ENCODE measurements around the gene ANKS1B. TPM values are rescaled to one million over a fixed set of nuclear protein-coding genes. Genes with fewer than 3 reads are reported as not detected.

ANKS1B gene
- total RNA-seq, 6 experiments from 2014 or later: 0.31 to 0.66 (median 0.37) TPM

GRCh38 chr12:98743362-98743953 is 1241.3 kb downstream of the ANKS1B start:
- no peak for DNase-seq
- peaks cover 20% of the 10 kb centered on the region for H3K4me1 Mint-ChIP-seq (ENCODE audit: low read depth)
- H3K36me3 Mint-ChIP-seq (ENCODE audit: low read depth): peaks cover 11% of the 10 kb centered on the region
- no peak overlapping the region for H3K27ac Mint-ChIP-seq
- peaks cover 8% of the 10 kb centered on the region for H3K9me3 Mint-ChIP-seq
- no peak overlapping the region; the same call in 1 of the 2 replicates for H3K4me3 Mint-ChIP-seq
- H3K27me3 Mint-ChIP-seq (ENCODE audit: insufficient read depth): peaks cover 1% of the 10 kb centered on the region; the same call in 1 of the 2 replicates
- TF ChIP-seq, protein P1, sequence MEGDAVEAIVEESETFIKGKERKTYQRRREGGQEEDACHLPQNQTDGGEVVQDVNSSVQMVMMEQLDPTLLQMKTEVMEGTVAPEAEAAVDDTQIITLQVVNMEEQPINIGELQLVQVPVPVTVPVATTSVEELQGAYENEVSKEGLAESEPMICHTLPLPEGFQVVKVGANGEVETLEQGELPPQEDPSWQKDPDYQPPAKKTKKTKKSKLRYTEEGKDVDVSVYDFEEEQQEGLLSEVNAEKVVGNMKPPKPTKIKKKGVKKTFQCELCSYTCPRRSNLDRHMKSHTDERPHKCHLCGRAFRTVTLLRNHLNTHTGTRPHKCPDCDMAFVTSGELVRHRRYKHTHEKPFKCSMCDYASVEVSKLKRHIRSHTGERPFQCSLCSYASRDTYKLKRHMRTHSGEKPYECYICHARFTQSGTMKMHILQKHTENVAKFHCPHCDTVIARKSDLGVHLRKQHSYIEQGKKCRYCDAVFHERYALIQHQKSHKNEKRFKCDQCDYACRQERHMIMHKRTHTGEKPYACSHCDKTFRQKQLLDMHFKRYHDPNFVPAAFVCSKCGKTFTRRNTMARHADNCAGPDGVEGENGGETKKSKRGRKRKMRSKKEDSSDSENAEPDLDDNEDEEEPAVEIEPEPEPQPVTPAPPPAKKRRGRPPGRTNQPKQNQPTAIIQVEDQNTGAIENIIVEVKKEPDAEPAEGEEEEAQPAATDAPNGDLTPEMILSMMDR (IDR thresholded peaks at IDR 0.05): peak; percentile 41

DNA sequence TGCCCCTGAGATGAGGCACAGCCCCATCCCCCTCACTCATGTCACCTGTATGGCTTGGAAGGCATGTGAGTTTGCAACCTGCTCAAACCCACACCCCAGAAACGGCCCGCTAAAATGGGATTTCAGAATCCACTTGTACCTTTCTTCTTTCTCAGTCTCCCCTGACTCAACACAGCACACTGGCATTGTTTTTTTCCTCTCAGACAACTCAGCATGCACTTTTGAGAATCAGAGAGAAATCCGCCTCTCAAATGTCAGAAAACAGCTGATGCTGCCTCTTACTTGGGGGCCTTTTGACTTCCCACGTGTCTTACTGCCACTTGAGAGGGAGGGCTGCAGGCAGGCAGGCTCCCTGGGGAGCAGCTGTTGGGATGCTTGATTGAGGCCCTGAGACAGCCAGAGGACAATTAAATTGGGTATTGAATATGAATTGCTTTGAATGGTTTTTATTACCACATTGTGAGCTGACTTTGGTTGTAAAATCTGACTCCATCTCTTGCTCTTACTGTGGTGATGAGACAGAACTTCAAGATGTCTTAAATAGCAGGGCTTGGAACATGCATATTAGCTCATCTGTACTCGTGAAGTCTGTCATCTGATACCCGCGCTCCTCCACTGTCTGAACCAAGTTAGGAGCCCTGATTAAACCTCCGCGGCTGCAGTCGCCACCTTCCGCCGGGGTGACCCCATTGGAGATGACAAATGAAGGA is 1243.0 kb downstream of the ANKS1B start:
- Mint-ChIP-seq H3K9me3 (peaks cover 8% of the 10 kb centered on the region), H3K27ac (no peak overlapping the region), H3K36me3 (ENCODE audit: low read depth) (peaks cover 11% of the 10 kb centered on the region), H3K4me3 (no peak overlapping the region), H3K27me3 (ENCODE audit: insufficient read depth) (peaks cover 1% of the 10 kb centered on the region; the same call in 1 of the 2 replicates), H3K4me1 (ENCODE audit: low read depth) (peaks cover 37% of the 10 kb centered on the region)
- TF ChIP-seq, protein P1 (IDR thresholded peaks at IDR 0.05): no peak
- DNase-seq: no peak

- peaks cover 11% of the 10 kb centered on the region for H3K36me3 Mint-ChIP-seq (ENCODE audit: low read depth)
- H3K4me3 Mint-ChIP-seq: no peak overlapping the region
- no peak overlapping the region for H3K27ac Mint-ChIP-seq
- TF ChIP-seq, protein P1 (IDR thresholded peaks at IDR 0.05): no peak
- H3K27me3 Mint-ChIP-seq (ENCODE audit: insufficient read depth): peaks cover 1% of the 10 kb centered on the region; the same call in 1 of the 2 replicates
- peaks cover 37% of the 10 kb centered on the region for H3K4me1 Mint-ChIP-seq (ENCODE audit: low read depth)
- no peak for DNase-seq
- peaks cover 8% of the 10 kb centered on the region for H3K9me3 Mint-ChIP-seq
These were observed 1243.6 kb downstream of the ANKS1B start for GRCh38 chr12:98741196-98741555.

DNA sequence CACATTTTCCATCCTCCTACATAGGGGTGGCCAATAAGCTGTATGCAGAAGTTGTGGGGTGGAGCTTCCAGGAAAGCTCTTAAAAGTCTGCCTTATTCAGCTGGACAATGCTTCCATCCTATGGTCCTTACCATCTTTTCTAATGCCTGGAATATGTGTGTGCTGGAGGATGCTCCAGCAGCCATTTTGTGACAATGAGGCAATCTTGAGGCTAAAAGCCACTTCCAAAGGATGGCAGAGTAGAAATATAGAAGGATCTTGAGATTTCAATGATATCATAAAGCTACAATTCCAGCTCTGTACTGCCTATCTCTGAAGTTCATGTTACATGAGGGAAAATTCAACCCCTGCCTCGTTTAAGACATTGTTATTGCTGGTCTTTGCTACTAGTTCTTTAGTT is 1244.0 kb downstream of the ANKS1B start:
- H3K27me3 Mint-ChIP-seq (ENCODE audit: insufficient read depth): no peaks in the 10 kb centered on the region
- peaks cover 14% of the 10 kb centered on the region for H3K36me3 Mint-ChIP-seq (ENCODE audit: low read depth)
- no peak overlapping the region for H3K27ac Mint-ChIP-seq
- TF ChIP-seq, protein P1 (IDR thresholded peaks at IDR 0.05): no peak
- H3K4me3 Mint-ChIP-seq: no peak overlapping the region
- H3K9me3 Mint-ChIP-seq: peaks cover 8% of the 10 kb centered on the region
- DNase-seq: no peak
- H3K4me1 Mint-ChIP-seq (ENCODE audit: low read depth): peaks cover 38% of the 10 kb centered on the region

DNA sequence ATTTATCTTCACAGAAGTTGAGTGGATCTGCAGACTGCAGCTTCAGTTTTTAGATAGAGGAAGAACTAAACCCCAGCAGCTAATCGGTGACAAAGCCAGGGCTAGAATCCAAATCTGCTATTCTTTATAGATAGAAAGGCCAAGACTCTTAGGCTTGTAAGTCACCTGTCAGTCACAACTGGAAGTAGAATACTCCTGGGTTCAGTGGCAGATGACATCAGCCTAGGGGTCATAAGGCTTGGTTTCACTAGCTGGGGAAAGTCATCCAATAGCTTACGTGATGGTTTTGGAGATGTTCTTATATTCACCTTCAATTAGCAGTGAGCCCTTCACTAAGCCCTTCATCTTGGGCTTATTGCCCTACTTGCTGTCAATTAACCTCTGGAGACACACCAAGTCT is 1246.2 kb downstream of the ANKS1B start:
- H3K27ac Mint-ChIP-seq: no peak overlapping the region

More for the DNA sequence above, 1246.2 kb downstream of the ANKS1B start:
- H3K4me3 Mint-ChIP-seq: no peak overlapping the region
- peaks cover 8% of the 10 kb centered on the region for H3K9me3 Mint-ChIP-seq
- TF ChIP-seq, protein P1 (IDR thresholded peaks at IDR 0.05): no peak
- peaks cover 21% of the 10 kb centered on the region for H3K36me3 Mint-ChIP-seq (ENCODE audit: low read depth)
- no peaks in the 10 kb centered on the region for H3K27me3 Mint-ChIP-seq (ENCODE audit: insufficient read depth)
- no peak for DNase-seq
- H3K4me1 Mint-ChIP-seq (ENCODE audit: low read depth): peaks cover 49% of the 10 kb centered on the region
